Measurements from ENCODE around the gene NETO1.

The NETO1 gene

DNA sequence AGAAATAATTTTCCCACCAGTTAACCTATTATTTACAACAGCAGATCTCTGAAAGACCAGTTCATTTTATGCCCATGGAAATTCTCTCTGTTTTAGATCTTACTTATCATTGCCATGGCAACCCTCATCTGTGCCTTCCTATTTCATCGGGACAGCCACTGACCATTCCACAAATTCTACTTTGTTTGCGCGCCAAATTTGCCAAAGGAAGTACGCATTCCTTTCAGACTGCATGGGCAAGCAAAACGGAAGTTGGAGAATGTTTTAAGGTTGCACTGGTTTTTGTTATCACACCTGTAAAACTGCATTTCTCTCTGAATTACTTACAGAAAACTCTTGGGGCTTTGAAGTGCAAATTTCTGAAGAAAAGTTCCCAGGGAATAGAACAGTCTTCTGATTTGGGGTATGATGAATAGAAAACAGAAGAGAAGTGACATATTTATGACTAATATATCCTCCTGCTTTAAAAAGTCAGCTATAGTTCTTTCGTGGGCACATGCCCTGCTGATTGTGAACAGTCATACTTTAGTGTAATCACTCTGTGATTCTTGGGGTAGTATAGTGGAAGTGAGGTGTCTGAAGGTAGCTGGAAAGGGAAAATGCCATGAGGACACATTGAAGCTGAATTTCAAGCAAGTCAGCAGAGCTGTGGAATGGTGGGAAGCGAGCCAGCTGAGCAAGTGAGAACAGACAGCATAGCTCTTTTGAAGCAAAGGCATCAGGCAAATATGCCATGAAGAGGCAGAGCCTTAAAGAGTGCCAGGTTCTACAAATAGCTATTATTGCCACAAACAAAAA lies 20.9 kb downstream of the NETO1 start:
- no peak overlapping the region for H3K9ac ChIP-seq (ENCODE audit: low read depth, low read length)
- H3K9me3 ChIP-seq (ENCODE audit: control insufficient read depth, insufficient read depth, low read length), result no peaks in the 10 kb centered on the region
- H3K27ac ChIP-seq (ENCODE audit: low read depth, low read length), result no peak overlapping the region
- no peak overlapping the region for H3K4me3 ChIP-seq (ENCODE audit: low read depth, low read length)
- peaks cover 24% of the 10 kb centered on the region for H3K4me1 ChIP-seq (ENCODE audit: control insufficient read depth, insufficient read depth, low read length)
- H3K36me3 ChIP-seq (ENCODE audit: control insufficient read depth, insufficient read depth, low read length), result no peaks in the 10 kb centered on the region
- H3K27me3 ChIP-seq (ENCODE audit: control insufficient read depth, insufficient read depth, low read length), result no peaks in the 10 kb centered on the region

DNA sequence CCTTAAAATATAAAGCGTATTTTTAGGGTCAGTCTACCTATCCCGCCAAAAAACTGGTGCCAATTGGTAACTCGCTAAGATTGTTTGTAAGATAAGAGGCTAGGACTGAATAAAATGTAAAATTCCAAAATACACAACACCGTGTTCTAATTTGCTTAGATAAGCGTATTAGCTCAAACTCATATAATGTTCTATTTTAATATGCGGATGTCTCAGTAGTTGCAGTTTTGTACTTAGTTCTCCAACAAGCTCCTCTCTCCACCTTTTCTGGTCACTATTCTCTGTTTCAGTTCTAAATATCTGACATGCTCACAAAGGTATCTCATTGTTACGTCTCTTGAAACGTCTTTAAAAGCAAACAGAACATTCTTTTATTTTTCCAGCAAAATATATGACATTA lies 24.0 kb downstream of the NETO1 start:
- H3K9me3 ChIP-seq (ENCODE audit: control insufficient read depth, insufficient read depth, low read length), result no peaks in the 10 kb centered on the region
- H3K9ac ChIP-seq (ENCODE audit: low read depth, low read length), result no peak overlapping the region
- H3K27me3 ChIP-seq (ENCODE audit: control insufficient read depth, insufficient read depth, low read length), result no peaks in the 10 kb centered on the region
- H3K4me3 ChIP-seq (ENCODE audit: low read depth, low read length), result no peak overlapping the region
- no peaks in the 10 kb centered on the region for H3K36me3 ChIP-seq (ENCODE audit: control insufficient read depth, insufficient read depth, low read length)
- H3K4me1 ChIP-seq (ENCODE audit: control insufficient read depth, insufficient read depth, low read length), result peaks cover 28% of the 10 kb centered on the region
- H3K27ac ChIP-seq (ENCODE audit: low read depth, low read length), result no peak overlapping the region

DNA sequence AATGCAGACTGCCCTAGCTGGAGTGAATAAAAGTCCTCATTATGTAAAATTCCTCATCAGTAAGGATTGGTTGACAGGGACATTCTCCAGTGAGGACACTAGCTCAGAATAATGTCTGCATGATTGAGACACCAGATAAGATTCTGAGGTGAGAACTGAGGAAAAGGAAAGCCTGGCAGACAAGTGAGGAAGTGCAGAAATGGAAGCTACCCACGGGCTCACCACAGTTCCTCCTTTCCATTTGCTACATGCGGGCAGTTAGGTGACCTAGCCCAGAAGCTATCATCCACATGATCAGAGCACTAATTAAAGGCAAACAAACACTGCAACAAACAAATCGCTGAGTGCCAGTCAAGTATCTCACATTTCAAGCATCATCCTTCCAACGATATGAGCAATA lies 27.7 kb downstream of the NETO1 start:
- no peaks in the 10 kb centered on the region for H3K9me3 ChIP-seq (ENCODE audit: control insufficient read depth, insufficient read depth, low read length)
- no peaks in the 10 kb centered on the region for H3K36me3 ChIP-seq (ENCODE audit: control insufficient read depth, insufficient read depth, low read length)
- H3K4me3 ChIP-seq (ENCODE audit: low read depth, low read length), result no peak overlapping the region
- H3K27ac ChIP-seq (ENCODE audit: low read depth, low read length), result no peak overlapping the region
- H3K4me1 ChIP-seq (ENCODE audit: control insufficient read depth, insufficient read depth, low read length), result peaks cover 8% of the 10 kb centered on the region
- H3K9ac ChIP-seq (ENCODE audit: low read depth, low read length), result no peak overlapping the region
- no peaks in the 10 kb centered on the region for H3K27me3 ChIP-seq (ENCODE audit: control insufficient read depth, insufficient read depth, low read length)

DNA sequence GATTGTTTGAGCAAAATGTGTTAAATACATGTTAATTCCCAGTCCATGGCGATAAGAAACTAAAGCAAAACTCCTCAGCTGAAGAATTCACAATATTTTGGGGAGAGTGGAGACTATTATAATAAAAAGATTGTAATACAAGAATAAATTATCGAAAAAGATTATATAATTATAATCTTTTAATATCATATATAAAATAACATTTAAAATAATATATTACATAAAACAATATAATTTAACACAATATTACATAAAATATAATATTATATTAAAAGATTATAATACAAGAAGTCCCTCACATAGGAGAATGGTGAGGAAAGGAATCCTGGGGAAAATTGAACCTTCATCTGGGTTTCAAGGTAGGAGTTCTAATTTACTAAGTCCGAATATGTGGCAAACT lies 33.1 kb downstream of the NETO1 start:
- no peaks in the 10 kb centered on the region for H3K36me3 ChIP-seq (ENCODE audit: control insufficient read depth, insufficient read depth, low read length)
- no peak overlapping the region for H3K27ac ChIP-seq (ENCODE audit: low read depth, low read length)
- peaks cover under 1% of the 10 kb centered on the region for H3K4me1 ChIP-seq (ENCODE audit: control insufficient read depth, insufficient read depth, low read length)
- H3K4me3 ChIP-seq (ENCODE audit: low read depth, low read length), result no peak overlapping the region
- no peaks in the 10 kb centered on the region for H3K9me3 ChIP-seq (ENCODE audit: control insufficient read depth, insufficient read depth, low read length)
- H3K9ac ChIP-seq (ENCODE audit: low read depth, low read length), result no peak overlapping the region
- H3K27me3 ChIP-seq (ENCODE audit: control insufficient read depth, insufficient read depth, low read length), result no peaks in the 10 kb centered on the region

DNA sequence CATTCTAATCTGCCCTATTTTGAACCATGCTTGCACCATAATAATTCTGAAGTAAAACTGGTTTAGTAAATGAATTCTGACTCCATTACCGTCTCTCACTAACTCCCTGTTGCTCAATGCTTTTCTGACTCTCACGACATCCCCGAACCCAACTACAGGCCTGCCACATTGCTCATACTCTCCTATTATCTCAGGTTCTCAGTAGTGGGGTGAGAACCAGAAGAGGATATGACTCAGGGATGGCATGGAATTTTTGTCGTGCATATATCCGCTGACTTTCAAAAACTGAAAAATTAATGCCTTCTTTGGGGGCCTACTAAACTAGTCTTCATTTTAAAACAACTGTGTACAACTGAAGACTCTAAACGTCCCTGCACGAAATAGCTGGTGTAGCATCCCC lies 34.3 kb downstream of the NETO1 start:
- no peaks in the 10 kb centered on the region for H3K27me3 ChIP-seq (ENCODE audit: control insufficient read depth, insufficient read depth, low read length)
- H3K36me3 ChIP-seq (ENCODE audit: control insufficient read depth, insufficient read depth, low read length), result no peaks in the 10 kb centered on the region
- no peak overlapping the region for H3K27ac ChIP-seq (ENCODE audit: low read depth, low read length)
- H3K4me3 ChIP-seq (ENCODE audit: low read depth, low read length), result no peak overlapping the region
- no peaks in the 10 kb centered on the region for H3K9me3 ChIP-seq (ENCODE audit: control insufficient read depth, insufficient read depth, low read length)
- no peaks in the 10 kb centered on the region for H3K4me1 ChIP-seq (ENCODE audit: control insufficient read depth, insufficient read depth, low read length)
- no peak overlapping the region for H3K9ac ChIP-seq (ENCODE audit: low read depth, low read length)

DNA sequence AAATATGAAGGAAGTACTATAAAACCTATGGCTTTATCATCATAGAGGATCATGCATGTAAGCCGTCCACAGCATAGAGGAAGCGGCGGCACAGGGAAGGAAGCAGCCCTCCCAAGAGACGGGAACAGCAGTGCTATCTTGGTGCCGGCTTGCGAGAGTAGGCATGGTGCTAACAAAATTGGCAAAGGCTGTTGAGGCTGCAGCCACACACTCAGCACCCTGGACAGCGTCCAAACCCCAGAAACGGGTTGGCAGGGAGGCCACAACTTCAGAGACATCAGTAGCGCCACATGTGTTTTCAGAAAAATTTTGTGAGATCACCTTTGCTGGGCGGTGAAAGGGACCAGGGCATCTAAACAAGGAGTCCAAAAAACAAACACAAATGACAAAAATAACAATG lies 37.7 kb downstream of the NETO1 start:
- H3K4me1 ChIP-seq (ENCODE audit: control insufficient read depth, insufficient read depth, low read length), result no peaks in the 10 kb centered on the region
- H3K36me3 ChIP-seq (ENCODE audit: control insufficient read depth, insufficient read depth, low read length), result no peaks in the 10 kb centered on the region
- no peaks in the 10 kb centered on the region for H3K27me3 ChIP-seq (ENCODE audit: control insufficient read depth, insufficient read depth, low read length)
- no peaks in the 10 kb centered on the region for H3K9me3 ChIP-seq (ENCODE audit: control insufficient read depth, insufficient read depth, low read length)
- no peak overlapping the region for H3K27ac ChIP-seq (ENCODE audit: low read depth, low read length)
- H3K9ac ChIP-seq (ENCODE audit: low read depth, low read length), result no peak overlapping the region
- no peak overlapping the region for H3K4me3 ChIP-seq (ENCODE audit: low read depth, low read length)

DNA sequence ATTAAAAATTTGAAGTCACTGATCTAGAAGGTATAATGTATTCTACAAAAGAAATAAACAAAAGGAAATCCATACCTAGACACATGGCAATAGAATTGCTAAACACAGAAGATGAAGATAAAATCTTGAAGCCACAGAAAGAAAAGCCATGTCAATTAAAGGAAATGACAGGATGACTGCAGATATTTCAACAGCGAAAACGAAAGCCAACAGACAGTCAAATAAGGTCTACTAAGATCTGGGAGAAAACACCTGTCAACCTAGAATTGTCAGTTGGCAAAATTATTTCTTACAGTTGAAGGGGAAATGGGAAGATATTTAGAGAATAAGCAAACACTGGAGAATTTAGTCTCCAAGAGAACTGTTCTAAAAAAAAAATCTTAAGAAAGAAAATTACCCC lies 39.2 kb downstream of the NETO1 start:
- Histone ChIP-seq H3K4me3 (ENCODE audit: low read depth, low read length) (no peak overlapping the region), H3K27me3 (ENCODE audit: control insufficient read depth, insufficient read depth, low read length) (no peaks in the 10 kb centered on the region)

DNA sequence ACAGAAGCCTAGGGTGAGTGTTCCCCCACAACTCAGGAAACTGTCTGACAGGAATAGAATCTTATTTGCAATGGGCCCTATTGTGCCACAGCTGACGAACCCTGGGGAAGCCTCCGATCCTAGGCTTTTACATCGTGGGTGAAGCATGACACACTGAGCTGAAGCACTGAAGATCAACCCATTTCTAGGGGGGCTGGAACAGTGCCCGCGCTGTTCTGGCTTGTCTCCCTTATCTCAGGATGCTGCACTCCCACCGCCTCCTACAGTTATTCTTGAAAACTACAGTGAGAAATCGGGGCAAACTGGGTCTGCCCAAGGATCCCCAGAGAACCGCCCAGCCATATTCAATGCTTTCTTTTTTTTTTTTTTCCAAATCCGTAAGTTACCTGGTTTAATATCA lies 41.1 kb downstream of the NETO1 start:
- Histone ChIP-seq H3K27me3 (ENCODE audit: control insufficient read depth, insufficient read depth, low read length) (no peaks in the 10 kb centered on the region), H3K4me1 (ENCODE audit: control insufficient read depth, insufficient read depth, low read length) (no peaks in the 10 kb centered on the region), H3K36me3 (ENCODE audit: control insufficient read depth, insufficient read depth, low read length) (no peaks in the 10 kb centered on the region), H3K27ac (ENCODE audit: low read depth, low read length) (no peak overlapping the region), H3K4me3 (ENCODE audit: low read depth, low read length) (no peak overlapping the region), H3K9ac (ENCODE audit: low read depth, low read length) (no peak overlapping the region), H3K9me3 (ENCODE audit: control insufficient read depth, insufficient read depth, low read length) (no peaks in the 10 kb centered on the region)

More for the DNA sequence above, 39.2 kb downstream of the NETO1 start:
- no peaks in the 10 kb centered on the region for H3K9me3 ChIP-seq (ENCODE audit: control insufficient read depth, insufficient read depth, low read length)
- no peaks in the 10 kb centered on the region for H3K4me1 ChIP-seq (ENCODE audit: control insufficient read depth, insufficient read depth, low read length)
- H3K36me3 ChIP-seq (ENCODE audit: control insufficient read depth, insufficient read depth, low read length), result no peaks in the 10 kb centered on the region
- no peak overlapping the region for H3K27ac ChIP-seq (ENCODE audit: low read depth, low read length)
- no peak overlapping the region for H3K9ac ChIP-seq (ENCODE audit: low read depth, low read length)

DNA sequence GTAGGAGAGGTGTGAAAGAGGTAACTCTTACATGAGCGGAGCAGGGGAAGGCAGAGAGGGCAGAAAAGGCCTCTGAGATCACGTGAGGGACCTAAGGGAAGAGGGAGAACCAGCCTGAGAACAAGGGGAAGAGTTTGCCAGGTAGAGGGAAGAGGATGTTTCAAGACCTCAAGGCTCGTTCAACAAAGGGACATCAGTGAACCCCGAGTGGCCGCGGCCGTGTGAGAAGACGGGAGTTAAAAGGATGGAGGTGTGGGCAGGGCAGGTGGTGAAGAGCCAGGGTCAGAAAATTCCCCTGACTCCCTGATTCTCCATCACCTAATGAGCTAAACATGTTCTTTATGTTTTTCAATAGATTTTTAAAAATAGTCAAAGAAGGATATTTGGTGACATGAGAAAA lies 44.4 kb downstream of the NETO1 start:
- no peaks in the 10 kb centered on the region for H3K27me3 ChIP-seq (ENCODE audit: control insufficient read depth, insufficient read depth, low read length)
- no peak overlapping the region for H3K9ac ChIP-seq (ENCODE audit: low read depth, low read length)
- no peaks in the 10 kb centered on the region for H3K36me3 ChIP-seq (ENCODE audit: control insufficient read depth, insufficient read depth, low read length)
- H3K27ac ChIP-seq (ENCODE audit: low read depth, low read length), result no peak overlapping the region
- H3K4me3 ChIP-seq (ENCODE audit: low read depth, low read length), result no peak overlapping the region
- H3K9me3 ChIP-seq (ENCODE audit: control insufficient read depth, insufficient read depth, low read length), result no peaks in the 10 kb centered on the region
- no peaks in the 10 kb centered on the region for H3K4me1 ChIP-seq (ENCODE audit: control insufficient read depth, insufficient read depth, low read length)

DNA sequence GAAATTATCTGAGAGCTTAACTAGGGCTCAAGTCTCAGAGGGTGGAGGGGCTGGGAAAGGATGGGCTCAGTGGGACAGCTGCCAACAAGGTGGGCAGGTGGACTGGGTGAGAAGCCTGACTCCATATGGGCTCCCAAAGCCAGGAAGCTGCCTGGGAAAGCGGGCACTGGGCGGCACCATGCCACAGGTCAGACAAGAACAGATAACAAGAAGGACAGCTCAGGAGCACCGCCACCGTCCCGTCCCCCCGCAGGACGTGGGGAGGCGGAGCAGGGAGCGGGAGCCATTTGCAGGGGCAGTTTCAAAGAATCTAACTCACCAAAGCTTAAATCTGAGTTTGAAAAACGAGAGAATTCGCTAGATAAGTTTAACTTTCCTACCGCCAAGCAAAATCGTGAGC lies 45.6 kb downstream of the NETO1 start:
- Histone ChIP-seq H3K27me3 (ENCODE audit: control insufficient read depth, insufficient read depth, low read length) (no peaks in the 10 kb centered on the region), H3K4me1 (ENCODE audit: control insufficient read depth, insufficient read depth, low read length) (no peaks in the 10 kb centered on the region), H3K9me3 (ENCODE audit: control insufficient read depth, insufficient read depth, low read length) (no peaks in the 10 kb centered on the region), H3K9ac (ENCODE audit: low read depth, low read length) (no peak overlapping the region), H3K27ac (ENCODE audit: low read depth, low read length) (no peak overlapping the region), H3K36me3 (ENCODE audit: control insufficient read depth, insufficient read depth, low read length) (no peaks in the 10 kb centered on the region), H3K4me3 (ENCODE audit: low read depth, low read length) (no peak overlapping the region)

DNA sequence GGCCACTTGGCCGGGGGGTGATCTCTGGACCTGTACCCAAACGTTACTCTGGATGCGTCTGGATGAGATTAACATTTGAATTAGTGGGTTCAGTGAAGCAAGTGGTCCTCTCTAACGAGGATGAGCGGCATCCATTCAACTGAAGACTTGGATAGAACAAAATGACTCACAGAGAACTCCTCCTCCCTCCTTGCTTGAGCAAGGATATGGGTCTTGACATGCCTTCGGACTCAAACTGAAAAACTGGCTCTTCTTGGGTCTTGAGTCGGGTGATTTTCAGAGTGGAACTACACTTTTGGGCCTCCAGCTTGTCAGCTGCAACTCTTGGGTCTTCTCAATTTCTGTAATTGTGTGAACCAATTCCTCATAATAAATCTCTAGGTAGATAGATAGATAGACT lies 47.2 kb downstream of the NETO1 start:
- no peaks in the 10 kb centered on the region for H3K36me3 ChIP-seq (ENCODE audit: control insufficient read depth, insufficient read depth, low read length)
- no peaks in the 10 kb centered on the region for H3K4me1 ChIP-seq (ENCODE audit: control insufficient read depth, insufficient read depth, low read length)
- H3K27ac ChIP-seq (ENCODE audit: low read depth, low read length), result no peak overlapping the region
- H3K4me3 ChIP-seq (ENCODE audit: low read depth, low read length), result no peak overlapping the region
- no peak overlapping the region for H3K9ac ChIP-seq (ENCODE audit: low read depth, low read length)
- H3K9me3 ChIP-seq (ENCODE audit: control insufficient read depth, insufficient read depth, low read length), result no peaks in the 10 kb centered on the region
- H3K27me3 ChIP-seq (ENCODE audit: control insufficient read depth, insufficient read depth, low read length), result no peaks in the 10 kb centered on the region

Measured in HUES48 (cell line).